Measurements from ENCODE around the gene MARCKS. TPM values are rescaled to one million over a fixed set of nuclear protein-coding genes. Genes with fewer than 3 reads are reported as not detected.

MARCKS gene
- total RNA-seq, 2 donors from 2014 or later: 9.8 to 13.5 TPM

DNA sequence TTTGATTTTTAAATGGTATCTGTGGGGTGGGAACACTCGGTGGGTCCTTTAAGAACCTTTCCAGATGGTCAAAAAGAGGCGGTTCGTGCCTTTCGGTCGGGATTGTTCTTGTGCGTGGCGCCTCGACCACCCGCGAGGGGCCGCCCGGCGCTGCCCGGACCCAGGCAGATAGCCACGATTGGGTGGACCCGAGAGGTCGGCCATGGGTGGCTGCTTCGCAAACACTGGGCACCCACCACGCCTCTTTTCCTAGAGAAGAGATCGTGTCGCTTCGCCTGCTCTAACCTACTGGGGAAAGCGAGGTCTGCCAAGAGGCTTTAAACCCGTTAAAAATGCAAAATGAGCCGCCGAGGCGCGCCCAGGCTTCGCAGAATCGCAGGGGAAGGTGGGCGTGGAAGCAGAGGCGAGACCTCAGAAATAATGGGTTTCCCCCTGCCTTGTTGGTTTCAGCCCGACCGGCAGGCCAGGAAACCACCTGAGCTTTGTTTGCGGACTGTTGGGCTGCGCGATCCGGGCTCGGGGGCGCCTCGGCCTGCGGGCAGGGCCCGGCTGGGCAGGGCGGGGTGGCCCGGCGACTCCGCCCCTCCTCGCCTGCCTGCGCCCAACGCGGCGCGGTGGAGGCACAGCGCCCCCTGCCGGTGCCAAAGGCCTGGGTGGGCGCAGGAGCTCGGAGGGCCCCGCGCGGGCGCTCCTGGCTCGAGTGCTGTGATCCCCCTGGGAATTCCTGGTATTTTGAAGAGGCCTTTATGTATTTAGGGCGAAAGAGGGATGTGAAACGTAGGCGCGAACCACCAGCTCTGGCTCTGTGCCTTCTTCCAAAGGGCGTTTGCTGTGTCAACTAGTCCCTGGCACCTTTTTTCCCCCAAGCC lies 1.6 kb downstream of the MARCKS start:
- TF ChIP-seq, protein P1, sequence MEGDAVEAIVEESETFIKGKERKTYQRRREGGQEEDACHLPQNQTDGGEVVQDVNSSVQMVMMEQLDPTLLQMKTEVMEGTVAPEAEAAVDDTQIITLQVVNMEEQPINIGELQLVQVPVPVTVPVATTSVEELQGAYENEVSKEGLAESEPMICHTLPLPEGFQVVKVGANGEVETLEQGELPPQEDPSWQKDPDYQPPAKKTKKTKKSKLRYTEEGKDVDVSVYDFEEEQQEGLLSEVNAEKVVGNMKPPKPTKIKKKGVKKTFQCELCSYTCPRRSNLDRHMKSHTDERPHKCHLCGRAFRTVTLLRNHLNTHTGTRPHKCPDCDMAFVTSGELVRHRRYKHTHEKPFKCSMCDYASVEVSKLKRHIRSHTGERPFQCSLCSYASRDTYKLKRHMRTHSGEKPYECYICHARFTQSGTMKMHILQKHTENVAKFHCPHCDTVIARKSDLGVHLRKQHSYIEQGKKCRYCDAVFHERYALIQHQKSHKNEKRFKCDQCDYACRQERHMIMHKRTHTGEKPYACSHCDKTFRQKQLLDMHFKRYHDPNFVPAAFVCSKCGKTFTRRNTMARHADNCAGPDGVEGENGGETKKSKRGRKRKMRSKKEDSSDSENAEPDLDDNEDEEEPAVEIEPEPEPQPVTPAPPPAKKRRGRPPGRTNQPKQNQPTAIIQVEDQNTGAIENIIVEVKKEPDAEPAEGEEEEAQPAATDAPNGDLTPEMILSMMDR (IDR thresholded peaks at IDR 0.05): peak; percentile 94 to 97
- peak; percentile 85 for DNase-seq (ENCODE audit: low spot score)
- Histone ChIP-seq H3K36me3 (no peaks in the 10 kb centered on the region), H3K9me3 (no peaks in the 10 kb centered on the region), H3K4me3 (peak overlapping the region; percentile 60 to 78), H3K27ac (peak overlapping the region; percentile 94 to 95), H3K27me3 (no peaks in the 10 kb centered on the region), H3K4me1 (peaks cover 0 to 10% of the 10 kb centered on the region in 2 donors)

DNA sequence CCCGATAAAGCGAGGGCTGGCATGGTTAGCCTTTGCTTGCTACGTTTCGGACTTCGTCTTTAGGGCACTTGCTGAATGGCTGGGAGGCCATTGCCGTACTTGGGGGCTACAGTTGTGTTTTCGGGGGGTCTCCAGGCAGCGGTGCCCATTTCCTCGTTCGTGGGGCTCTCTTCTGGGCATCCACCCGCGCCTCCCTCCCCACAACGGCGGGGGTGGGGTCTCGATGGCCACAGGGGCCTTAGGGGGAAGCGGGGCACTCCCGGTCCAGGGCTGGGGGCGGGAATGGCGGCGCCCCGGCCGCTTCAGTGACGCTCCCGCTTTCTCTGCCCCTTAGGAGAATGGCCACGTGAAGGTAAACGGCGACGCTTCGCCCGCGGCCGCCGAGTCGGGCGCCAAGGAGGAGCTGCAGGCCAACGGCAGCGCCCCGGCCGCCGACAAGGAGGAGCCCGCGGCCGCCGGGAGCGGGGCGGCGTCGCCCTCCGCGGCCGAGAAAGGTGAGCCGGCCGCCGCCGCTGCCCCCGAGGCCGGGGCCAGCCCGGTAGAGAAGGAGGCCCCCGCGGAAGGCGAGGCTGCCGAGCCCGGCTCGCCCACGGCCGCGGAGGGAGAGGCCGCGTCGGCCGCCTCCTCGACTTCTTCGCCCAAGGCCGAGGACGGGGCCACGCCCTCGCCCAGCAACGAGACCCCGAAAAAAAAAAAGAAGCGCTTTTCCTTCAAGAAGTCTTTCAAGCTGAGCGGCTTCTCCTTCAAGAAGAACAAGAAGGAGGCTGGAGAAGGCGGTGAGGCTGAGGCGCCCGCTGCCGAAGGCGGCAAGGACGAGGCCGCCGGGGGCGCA lies 2.4 kb downstream of the MARCKS start:
- TF ChIP-seq, protein P1 (IDR thresholded peaks at IDR 0.05): no peak
- H3K4me1 ChIP-seq: peaks cover 0 to 4% of the 10 kb centered on the region in 2 donors

DNA sequence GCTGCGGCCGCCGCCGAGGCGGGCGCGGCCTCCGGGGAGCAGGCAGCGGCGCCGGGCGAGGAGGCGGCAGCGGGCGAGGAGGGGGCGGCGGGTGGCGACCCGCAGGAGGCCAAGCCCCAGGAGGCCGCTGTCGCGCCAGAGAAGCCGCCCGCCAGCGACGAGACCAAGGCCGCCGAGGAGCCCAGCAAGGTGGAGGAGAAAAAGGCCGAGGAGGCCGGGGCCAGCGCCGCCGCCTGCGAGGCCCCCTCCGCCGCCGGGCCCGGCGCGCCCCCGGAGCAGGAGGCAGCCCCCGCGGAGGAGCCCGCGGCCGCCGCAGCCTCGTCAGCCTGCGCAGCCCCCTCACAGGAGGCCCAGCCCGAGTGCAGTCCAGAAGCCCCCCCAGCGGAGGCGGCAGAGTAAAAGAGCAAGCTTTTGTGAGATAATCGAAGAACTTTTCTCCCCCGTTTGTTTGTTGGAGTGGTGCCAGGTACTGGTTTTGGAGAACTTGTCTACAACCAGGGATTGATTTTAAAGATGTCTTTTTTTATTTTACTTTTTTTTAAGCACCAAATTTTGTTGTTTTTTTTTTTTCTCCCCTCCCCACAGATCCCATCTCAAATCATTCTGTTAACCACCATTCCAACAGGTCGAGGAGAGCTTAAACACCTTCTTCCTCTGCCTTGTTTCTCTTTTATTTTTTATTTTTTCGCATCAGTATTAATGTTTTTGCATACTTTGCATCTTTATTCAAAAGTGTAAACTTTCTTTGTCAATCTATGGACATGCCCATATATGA lies 3.2 kb downstream of the MARCKS start:
- H3K4me3 ChIP-seq: peak overlapping the region; percentile 60 to 78
- DNase-seq (ENCODE audit: low spot score): peak; percentile 62
- peaks cover 0 to 4% of the 10 kb centered on the region in 2 donors for H3K4me1 ChIP-seq
- peak overlapping the region; percentile 94 to 95 for H3K27ac ChIP-seq
- TF ChIP-seq, protein P1 (IDR thresholded peaks at IDR 0.05): no peak
- no peaks in the 10 kb centered on the region for H3K9me3 ChIP-seq
- no peaks in the 10 kb centered on the region for H3K27me3 ChIP-seq
- no peaks in the 10 kb centered on the region for H3K36me3 ChIP-seq

More for the DNA sequence above, 2.4 kb downstream of the MARCKS start:
- Histone ChIP-seq H3K4me3 (peak overlapping the region; percentile 60 to 78), H3K36me3 (no peaks in the 10 kb centered on the region), H3K27me3 (no peaks in the 10 kb centered on the region), H3K9me3 (no peaks in the 10 kb centered on the region), H3K27ac (peak overlapping the region; percentile 94 to 95)
- DNase-seq (ENCODE audit: low spot score): no peak

DNA sequence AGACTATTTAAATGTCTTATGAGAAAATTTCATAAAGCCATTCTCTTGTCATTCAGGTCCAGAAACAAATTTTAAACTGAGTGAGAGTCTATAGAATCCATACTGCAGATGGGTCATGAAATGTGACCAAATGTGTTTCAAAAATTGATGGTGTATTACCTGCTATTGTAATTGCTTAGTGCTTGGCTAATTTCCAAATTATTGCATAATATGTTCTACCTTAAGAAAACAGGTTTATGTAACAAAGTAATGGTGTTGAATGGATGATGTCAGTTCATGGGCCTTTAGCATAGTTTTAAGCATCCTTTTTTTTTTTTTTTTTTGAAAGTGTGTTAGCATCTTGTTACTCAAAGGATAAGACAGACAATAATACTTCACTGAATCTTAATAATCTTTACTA lies 5.0 kb downstream of the MARCKS start:
- DNase-seq (ENCODE audit: low spot score): no peak
- H3K4me3 ChIP-seq: no peak overlapping the region
- H3K27me3 ChIP-seq: no peaks in the 10 kb centered on the region
- no peaks in the 10 kb centered on the region for H3K9me3 ChIP-seq
- H3K27ac ChIP-seq: no peak overlapping the region
- no peaks in the 10 kb centered on the region for H3K36me3 ChIP-seq
- TF ChIP-seq, protein P1 (IDR thresholded peaks at IDR 0.05): no peak
- H3K4me1 ChIP-seq: peaks cover 0 to 4% of the 10 kb centered on the region in 2 donors

DNA sequence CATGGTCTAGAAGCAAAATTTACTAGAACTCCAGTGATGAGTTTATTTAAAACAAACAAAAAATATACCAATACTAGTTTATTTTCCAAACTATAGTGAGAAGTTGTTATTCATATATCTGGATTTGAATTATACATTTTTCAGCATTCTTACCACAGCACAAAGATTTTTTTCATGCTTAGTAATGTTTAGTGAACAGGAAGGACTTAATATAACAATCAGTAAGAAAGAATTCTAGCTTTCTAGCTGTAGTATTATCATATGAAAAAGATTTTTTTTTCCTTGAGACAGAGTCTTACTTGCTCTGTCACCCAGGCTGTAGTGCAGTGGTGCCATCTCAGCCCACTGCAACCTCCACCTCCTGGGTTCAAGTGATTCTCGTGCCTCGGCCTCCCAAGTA lies 13.8 kb downstream of the MARCKS start:
- no peak overlapping the region for H3K27ac ChIP-seq
- H3K9me3 ChIP-seq: no peaks in the 10 kb centered on the region
- no peaks in the 10 kb centered on the region for H3K36me3 ChIP-seq
- no peak overlapping the region for H3K4me3 ChIP-seq
- no peaks in the 10 kb centered on the region for H3K4me1 ChIP-seq
- TF ChIP-seq, protein P1 (IDR thresholded peaks at IDR 0.05): no peak
- DNase-seq (ENCODE audit: low spot score): no peak
- no peaks in the 10 kb centered on the region for H3K27me3 ChIP-seq
